GM12878 (cell line): Measurements from ENCODE around the gene PDHA2. TPM values are rescaled to one million over a fixed set of nuclear protein-coding genes. Genes with fewer than 3 reads are reported as not detected.

ENCODE experiments used
- ATAC-seq: fragments of 200-7000 bp; cut with Tn5 transposase; 3 replicates; pipeline ENCODE4 v1.9.1; 2020; ENCODE audit warnings: mild to moderate bottlenecking, moderate library complexity
- BruUV-seq: library from RNA; stranded (reverse); fragments of 400-500 nt; replicated peaks from 2 replicates; lab custom pipeline; 2021; lab: Mats Ljungman, UMichigan
- CTCF ChIA-PET: fragments of 300-600 bp; sonication (Branson Sonifier 250); formaldehyde crosslinking; extraction: SDS; loops from one replicate; lab custom pipeline; 2021; ENCODE audit warnings: inconsistent platforms; lab: Yijun Ruan, JAX
- POLR2A ChIA-PET: fragments of 350-600 bp; formaldehyde crosslinking; extraction: SDS; loops from one replicate; lab custom pipeline; 2021; ENCODE audit warnings: inconsistent platforms; lab: Charles Lee
- RAD21 ChIA-PET: fragments of 300-600 bp; sonication (Branson Sonifier 250); formaldehyde crosslinking; loops from one replicate; lab custom pipeline; 2023; ENCODE audit warnings: antibody characterized with exemption; ENCODE audit not compliant: unreplicated experiment; lab: Charles Lee
- SMC1A ChIA-PET: fragments of 300-600 bp; sonication (Branson Sonifier 250); formaldehyde crosslinking; loops from one replicate; lab custom pipeline; 2023; ENCODE audit not compliant: unreplicated experiment, uncharacterized antibody; lab: Charles Lee
- DNase-seq: peaks from one replicate; pipeline ENCODE4 v3.0.0-alpha.2; 2011; ENCODE audit warnings: low read depth, low spot score
- FAIRE-seq: peaks from 3 replicates; lab custom pipeline; 2011; peaks lifted over from hg19 to GRCh38; lab: Jason Lieb, UNC
- H2AFZ ChIP-seq: 2 replicates; pipeline ENCODE4 v1.6.0; 2011; ENCODE audit warnings: low read depth, low read length, control low read depth; ENCODE audit not compliant: control insufficient read depth
- H3K27ac ChIP-seq: 2 replicates; pipeline ENCODE4 v1.5.1; 2011; ENCODE audit warnings: control low read depth; ENCODE audit not compliant: control insufficient read depth, insufficient read depth
- H3K27me3 ChIP-seq, 2 experiments: replicated peaks in 1 of 2; 2 replicates each; pipeline versions ENCODE4 v1.6.0 to v1.6.1; 2011; ENCODE audit warnings: low read length in 1 of 2; ENCODE audit not compliant: control insufficient read depth in 2 of 2, insufficient read depth in 2 of 2
- H3K36me3 ChIP-seq, 2 experiments: 2 replicates each; pipeline ENCODE4 v1.5.1; 2011; ENCODE audit warnings: low read length in 1 of 2; ENCODE audit not compliant: control insufficient read depth in 2 of 2, insufficient read depth in 2 of 2
- H3K4me1 ChIP-seq: 2 replicates; pipeline ENCODE4 v1.6.1; 2011; ENCODE audit warnings: mild to moderate bottlenecking, low read length, moderate library complexity, mixed read lengths; ENCODE audit not compliant: control insufficient read depth, insufficient read depth
- H3K4me2 ChIP-seq: 2 replicates; pipeline ENCODE4 v1.6.0; 2011; ENCODE audit warnings: control low read depth; ENCODE audit not compliant: control insufficient read depth, insufficient read depth
- H3K4me3 ChIP-seq: fragments of 200-600 bp; sonication (generic); 2 replicates; pipeline ENCODE4 v1.5.1; 2016
- H3K79me2 ChIP-seq: 2 replicates; pipeline ENCODE4 v1.6.0; 2011; ENCODE audit warnings: low read length; ENCODE audit not compliant: control insufficient read depth, insufficient read depth
- H3K9ac ChIP-seq: 2 replicates; pipeline ENCODE4 v1.8.0; 2011; ENCODE audit warnings: low read length, control low read depth, mixed read lengths; ENCODE audit not compliant: control insufficient read depth, insufficient read depth
- H3K9me3 ChIP-seq: replicated peaks from 3 replicates; pipeline ENCODE4 v1.5.1; 2011; ENCODE audit warnings: mild to moderate bottlenecking, low read length; ENCODE audit not compliant: control insufficient read depth, insufficient read depth
- H4K20me1 ChIP-seq: 2 replicates; pipeline ENCODE4 v1.6.0; 2011; ENCODE audit not compliant: control insufficient read depth, insufficient read depth
- BHLHE40 ChIP-seq, 2 experiments: fragments of 450-650 bp in 1 of 2; IDR thresholded peaks; 2 replicates each; pipeline ENCODE4 v1.6.1; 2011 to 2017; ENCODE audit warnings: low read depth in 2 of 2, borderline replicate concordance in 1 of 2, improper control_type of control experiment in 1 of 2, low read length in 1 of 2, mild to moderate bottlenecking in 1 of 2
- CBX5 ChIP-seq: sonication (generic); IDR thresholded peaks from 2 replicates; pipeline ENCODE4 v1.6.1; 2016; ENCODE audit warnings: low read depth, moderate library complexity, mild to moderate bottlenecking, inconsistent platforms
- GABPA ChIP-seq: IDR thresholded peaks from 2 replicates; pipeline ENCODE4 v1.6.1; 2014; ENCODE audit warnings: antibody characterized with exemption, low read depth, mild to moderate bottlenecking, inconsistent platforms
- NFYA ChIP-seq: IDR thresholded peaks from 2 replicates; pipeline ENCODE4 v1.6.1; 2011; ENCODE audit warnings: low read depth, mild to moderate bottlenecking, low read length, improper control_type of control experiment, borderline replicate concordance
- RB1 ChIP-seq: fragments of 450-650 bp; formaldehyde crosslinking; IDR thresholded peaks from 2 replicates; pipeline ENCODE4 v1.6.1; 2017; ENCODE audit warnings: mild to moderate bottlenecking, borderline replicate concordance
- SMC3 ChIP-seq: IDR thresholded peaks from 2 replicates; pipeline ENCODE4 v1.6.1; 2011; ENCODE audit warnings: low read length, improper control_type of control experiment, borderline replicate concordance
- TARDBP ChIP-seq: IDR thresholded peaks from 2 replicates; pipeline ENCODE4 v1.6.1; 2016; ENCODE audit warnings: borderline replicate concordance
- TBL1XR1 ChIP-seq: IDR thresholded peaks from 2 replicates; pipeline ENCODE4 v1.6.1; 2012; ENCODE audit warnings: low read depth, low read length, improper control_type of control experiment
- YY1 ChIP-seq: IDR thresholded peaks from 2 replicates; pipeline ENCODE4 v1.6.1; 2011; ENCODE audit warnings: low read depth, mild to moderate bottlenecking, low read length
- WGBS: methylation state at CpG from one replicate; pipeline ENCODE4 v1.1.6; 2016; ENCODE audit warnings: low lambda C conversion rate; ENCODE audit not compliant: insufficient replicate concordance, insufficient coverage; ENCODE audit errors: missing lambda C conversion rate; 5-methylcytosine and 5-hydroxymethylcytosine counted together
- in situ Hi-C: fragments of 300-500 bp; cut with MboI; formaldehyde crosslinking; loops from 9 replicates; pipeline ENCODE4 v1.14.3; 2018; ENCODE audit warnings: mixed read lengths
- intact Hi-C: fragments of 100-400 bp; cut with micrococcal nuclease; formaldehyde crosslinking; loops from one replicate; pipeline ENCODE4 v1.14.2; 2022; ENCODE audit not compliant: unreplicated experiment
- polyA plus RNA-seq, 11 experiments: library from polyadenylated mRNA; depleted of rRNA in 4 of 11; unstranded in 6 of 11; stranded (reverse) in 5 of 11; fragments of >200 nt; fragmentation: Nextera tagmentation in 4 of 11; fragmentation: Illumina TruSeq in 1 of 11; extraction: Ambion mirVana in 4 of 11; extraction: Trizol in 1 of 11; gene quantifications; 1 replicate in 1 of 11; 2 replicates in 10 of 11; pipeline versions ENCODE4 v1.2.1 to v1.2.3, GENCODE V29; 2011 to 2016; ENCODE audit warnings: inconsistent platforms in 2 of 11, missing spikeins in 2 of 11, low read depth in 1 of 11
- total RNA-seq, 4 experiments: library from RNA; depleted of rRNA in 3 of 4; stranded (reverse); fragments of >200 nt in 3 of 4; fragmentation: Illumina TruSeq in 1 of 4; extraction: Trizol in 1 of 4; gene quantifications; 2 replicates each; pipeline versions ENCODE4 v1.2.1 to v1.2.3, GENCODE V29; 2013 to 2021
- TF ChIP-seq, protein P1 (sequence below), 3 experiments: IDR thresholded peaks in 2 of 3; conservative IDR thresholded peaks in 1 of 3; 2 replicates each; pipeline ENCODE4 v1.5.1; 2011; ENCODE audit warnings: low read depth in 3 of 3, low read length in 3 of 3, mild to moderate bottlenecking in 3 of 3, control low read depth in 2 of 3, moderate library complexity in 2 of 3, inconsistent platforms in 1 of 3, mixed read lengths in 1 of 3; ENCODE audit not compliant: control insufficient read depth in 2 of 3, insufficient read depth in 1 of 3; ENCODE audit errors: extremely low read depth in 1 of 3
- TF ChIP-seq, protein P2 (sequence below): fragments of 450-650 bp; IDR thresholded peaks from 2 replicates; pipeline ENCODE4 v1.6.1; 2017; ENCODE audit warnings: mild to moderate bottlenecking, moderate library complexity

PDHA2 gene
- total and polyA plus RNA-seq, 10 of the 15 experiments (the other 5 are each of a cell fraction or from before 2014, with no cell fraction given), result not detected

DNA sequence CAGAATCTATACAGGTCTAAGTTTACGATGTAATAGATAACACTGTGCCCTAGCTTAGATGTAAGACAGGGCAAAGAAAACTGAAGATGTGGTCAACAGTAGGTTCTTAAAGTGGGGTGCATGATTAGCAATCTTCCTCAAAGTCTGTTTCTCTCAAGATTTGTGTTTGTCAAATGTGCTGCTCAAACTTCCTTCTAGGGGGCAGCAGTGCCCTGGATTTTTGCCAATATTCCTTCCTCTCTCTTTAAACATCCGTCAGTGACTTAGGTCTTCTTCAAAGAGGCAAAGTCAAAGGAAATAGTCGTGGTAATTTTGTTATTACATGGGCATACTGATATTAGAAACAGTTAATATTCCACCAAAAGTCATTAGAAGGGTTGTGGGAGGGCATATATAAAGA, 4.2 kb upstream of the PDHA2 start:
- H2AFZ ChIP-seq, result no peak overlapping the region
- in situ Hi-C loops, result no loop called here
- TF ChIP-seq, protein P1, sequence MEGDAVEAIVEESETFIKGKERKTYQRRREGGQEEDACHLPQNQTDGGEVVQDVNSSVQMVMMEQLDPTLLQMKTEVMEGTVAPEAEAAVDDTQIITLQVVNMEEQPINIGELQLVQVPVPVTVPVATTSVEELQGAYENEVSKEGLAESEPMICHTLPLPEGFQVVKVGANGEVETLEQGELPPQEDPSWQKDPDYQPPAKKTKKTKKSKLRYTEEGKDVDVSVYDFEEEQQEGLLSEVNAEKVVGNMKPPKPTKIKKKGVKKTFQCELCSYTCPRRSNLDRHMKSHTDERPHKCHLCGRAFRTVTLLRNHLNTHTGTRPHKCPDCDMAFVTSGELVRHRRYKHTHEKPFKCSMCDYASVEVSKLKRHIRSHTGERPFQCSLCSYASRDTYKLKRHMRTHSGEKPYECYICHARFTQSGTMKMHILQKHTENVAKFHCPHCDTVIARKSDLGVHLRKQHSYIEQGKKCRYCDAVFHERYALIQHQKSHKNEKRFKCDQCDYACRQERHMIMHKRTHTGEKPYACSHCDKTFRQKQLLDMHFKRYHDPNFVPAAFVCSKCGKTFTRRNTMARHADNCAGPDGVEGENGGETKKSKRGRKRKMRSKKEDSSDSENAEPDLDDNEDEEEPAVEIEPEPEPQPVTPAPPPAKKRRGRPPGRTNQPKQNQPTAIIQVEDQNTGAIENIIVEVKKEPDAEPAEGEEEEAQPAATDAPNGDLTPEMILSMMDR (IDR thresholded peaks at IDR 0.05 in 2 of 3, conservative IDR thresholded peaks at IDR 0.05 in 1 of 3; ENCODE audit: control insufficient read depth in 2 of 3, extremely low read depth in 1 of 3, insufficient read depth in 1 of 3, low read depth in 3 of 3, low read length in 3 of 3), result peak; percentile 3 to 41 (median 27); a peak in 1 of 6 replicates
- no peak for TF ChIP-seq YY1
- TF ChIP-seq SMC3, result peak; percentile 22; the same call in 1 of the 2 replicates
- no peak for TF ChIP-seq TARDBP
- H3K4me1 ChIP-seq, result no peaks in the 10 kb centered on the region
- H3K4me3 ChIP-seq, result no peak overlapping the region
- intact Hi-C loops, result loop anchor here (2.0 to 10.0 kb wide), 2 partner anchors 201 to 519 kb away; no protein-coding TSS in a partner anchor
- no peak overlapping the region for H3K27ac ChIP-seq
- H4K20me1 ChIP-seq, result no peaks in the 10 kb centered on the region
- WGBS, result 30% methylated on average over 3 of the region's 3 CpGs
- H3K27me3 ChIP-seq, result no peaks in the 10 kb centered on the region
- CTCF ChIA-PET, result interaction anchor here (0.6 kb wide), 1 partner anchor 96 kb away, joined by 3 read pairs; no protein-coding TSS in a partner anchor
- H3K9me3 ChIP-seq, result no peaks in the 10 kb centered on the region
- DNase-seq, result no peak
- H3K36me3 ChIP-seq, result no peaks in the 10 kb centered on the region
- RAD21 ChIA-PET, result no interaction called here
- SMC1A ChIA-PET, result no interaction called here
- H3K4me2 ChIP-seq, result no peak overlapping the region
- H3K79me2 ChIP-seq, result no peaks in the 10 kb centered on the region
- POLR2A ChIA-PET, result no interaction called here
- peak; percentile 43 for ATAC-seq
- BruUV-seq, result no TSS peak
- FAIRE-seq, result no peak
- H3K9ac ChIP-seq, result no peak overlapping the region

DNA sequence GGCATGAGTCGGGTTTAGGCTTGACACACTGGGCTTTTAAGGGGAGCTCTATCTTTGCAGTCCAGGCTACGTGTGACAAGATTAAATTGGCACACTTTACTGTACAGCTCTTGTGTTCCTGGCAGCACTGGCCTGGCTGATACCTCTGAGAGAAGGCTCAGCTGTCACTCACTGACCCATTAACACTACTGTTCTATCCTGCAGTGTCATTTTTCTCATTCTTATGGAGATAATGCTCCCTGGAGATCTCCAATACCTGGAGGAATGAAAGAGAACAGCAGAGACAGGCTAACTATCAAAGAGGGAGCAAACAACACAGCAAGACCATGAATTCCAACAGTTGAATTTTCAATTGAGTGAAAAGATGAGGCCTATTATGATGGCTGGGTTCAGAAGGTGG, 1.7 kb upstream of the PDHA2 start:
- no peak for FAIRE-seq
- whole genome bisulfite sequencing, result 0% methylated on average over 2 of the region's 2 CpGs
- in situ Hi-C loops, result no loop called here
- ATAC-seq, result no peak
- H3K27me3 ChIP-seq, result no peaks in the 10 kb centered on the region
- no peaks in the 10 kb centered on the region for H3K79me2 ChIP-seq
- H3K4me3 ChIP-seq, result no peak overlapping the region
- H3K4me1 ChIP-seq, result no peaks in the 10 kb centered on the region
- ChIA-PET POLR2A (interaction anchor here (0.7 kb wide), 1 partner anchor 383 kb away, joined by 3 read pairs; no protein-coding TSS in a partner anchor), SMC1A (no interaction called here), RAD21 (no interaction called here), CTCF (no interaction called here)
- no peaks in the 10 kb centered on the region for H4K20me1 ChIP-seq
- no peak overlapping the region for H3K4me2 ChIP-seq
- H3K27ac ChIP-seq, result no peak overlapping the region
- H3K9me3 ChIP-seq, result no peaks in the 10 kb centered on the region
- no peak overlapping the region for H3K9ac ChIP-seq
- no peaks in the 10 kb centered on the region for H3K36me3 ChIP-seq
- DNase-seq, result no peak
- BruUV-seq, result no TSS peak
- intact Hi-C loops, result loop anchor here (10.0 kb wide), 1 partner anchor 517 kb away; no protein-coding TSS in a partner anchor
- H2AFZ ChIP-seq, result no peak overlapping the region
- TF ChIP-seq RB1 (no peak), GABPA (no peak), TBL1XR1 (no peak), BHLHE40 (IDR thresholded peaks at IDR 0.05; ENCODE audit: borderline replicate concordance in 1 of 2, low read depth in 2 of 2, low read length in 1 of 2) (no peak), NFYA (no peak), CBX5 (no peak)
- TF ChIP-seq, protein P2, sequence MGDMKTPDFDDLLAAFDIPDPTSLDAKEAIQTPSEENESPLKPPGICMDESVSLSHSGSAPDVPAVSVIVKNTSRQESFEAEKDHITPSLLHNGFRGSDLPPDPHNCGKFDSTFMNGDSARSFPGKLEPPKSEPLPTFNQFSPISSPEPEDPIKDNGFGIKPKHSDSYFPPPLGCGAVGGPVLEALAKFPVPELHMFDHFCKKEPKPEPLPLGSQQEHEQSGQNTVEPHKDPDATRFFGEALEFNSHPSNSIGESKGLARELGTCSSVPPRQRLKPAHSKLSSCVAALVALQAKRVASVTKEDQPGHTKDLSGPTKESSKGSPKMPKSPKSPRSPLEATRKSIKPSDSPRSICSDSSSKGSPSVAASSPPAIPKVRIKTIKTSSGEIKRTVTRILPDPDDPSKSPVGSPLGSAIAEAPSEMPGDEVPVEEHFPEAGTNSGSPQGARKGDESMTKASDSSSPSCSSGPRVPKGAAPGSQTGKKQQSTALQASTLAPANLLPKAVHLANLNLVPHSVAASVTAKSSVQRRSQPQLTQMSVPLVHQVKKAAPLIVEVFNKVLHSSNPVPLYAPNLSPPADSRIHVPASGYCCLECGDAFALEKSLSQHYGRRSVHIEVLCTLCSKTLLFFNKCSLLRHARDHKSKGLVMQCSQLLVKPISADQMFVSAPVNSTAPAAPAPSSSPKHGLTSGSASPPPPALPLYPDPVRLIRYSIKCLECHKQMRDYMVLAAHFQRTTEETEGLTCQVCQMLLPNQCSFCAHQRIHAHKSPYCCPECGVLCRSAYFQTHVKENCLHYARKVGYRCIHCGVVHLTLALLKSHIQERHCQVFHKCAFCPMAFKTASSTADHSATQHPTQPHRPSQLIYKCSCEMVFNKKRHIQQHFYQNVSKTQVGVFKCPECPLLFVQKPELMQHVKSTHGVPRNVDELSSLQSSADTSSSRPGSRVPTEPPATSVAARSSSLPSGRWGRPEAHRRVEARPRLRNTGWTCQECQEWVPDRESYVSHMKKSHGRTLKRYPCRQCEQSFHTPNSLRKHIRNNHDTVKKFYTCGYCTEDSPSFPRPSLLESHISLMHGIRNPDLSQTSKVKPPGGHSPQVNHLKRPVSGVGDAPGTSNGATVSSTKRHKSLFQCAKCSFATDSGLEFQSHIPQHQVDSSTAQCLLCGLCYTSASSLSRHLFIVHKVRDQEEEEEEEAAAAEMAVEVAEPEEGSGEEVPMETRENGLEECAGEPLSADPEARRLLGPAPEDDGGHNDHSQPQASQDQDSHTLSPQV, result no peak
